ENCODE data around the gene MTERF2.

GRCh38 chr12:106997916-106998315 lies 11.0 kb upstream of the MTERF2 start:
- TF ChIP-seq, protein P1, sequence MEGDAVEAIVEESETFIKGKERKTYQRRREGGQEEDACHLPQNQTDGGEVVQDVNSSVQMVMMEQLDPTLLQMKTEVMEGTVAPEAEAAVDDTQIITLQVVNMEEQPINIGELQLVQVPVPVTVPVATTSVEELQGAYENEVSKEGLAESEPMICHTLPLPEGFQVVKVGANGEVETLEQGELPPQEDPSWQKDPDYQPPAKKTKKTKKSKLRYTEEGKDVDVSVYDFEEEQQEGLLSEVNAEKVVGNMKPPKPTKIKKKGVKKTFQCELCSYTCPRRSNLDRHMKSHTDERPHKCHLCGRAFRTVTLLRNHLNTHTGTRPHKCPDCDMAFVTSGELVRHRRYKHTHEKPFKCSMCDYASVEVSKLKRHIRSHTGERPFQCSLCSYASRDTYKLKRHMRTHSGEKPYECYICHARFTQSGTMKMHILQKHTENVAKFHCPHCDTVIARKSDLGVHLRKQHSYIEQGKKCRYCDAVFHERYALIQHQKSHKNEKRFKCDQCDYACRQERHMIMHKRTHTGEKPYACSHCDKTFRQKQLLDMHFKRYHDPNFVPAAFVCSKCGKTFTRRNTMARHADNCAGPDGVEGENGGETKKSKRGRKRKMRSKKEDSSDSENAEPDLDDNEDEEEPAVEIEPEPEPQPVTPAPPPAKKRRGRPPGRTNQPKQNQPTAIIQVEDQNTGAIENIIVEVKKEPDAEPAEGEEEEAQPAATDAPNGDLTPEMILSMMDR (conservative IDR thresholded peaks at IDR 0.05; ENCODE audit: low read depth, low read length): no peak
- no peak for TF ChIP-seq EZH2 (IDR thresholded peaks at IDR 0.05; ENCODE audit: low read length, unreplicated experiment)
